CD4-positive, CD25-positive, alpha-beta regulatory T cell (primary cell): ENCODE measurements around the gene MATCAP1. TPM values are rescaled to one million over a fixed set of nuclear protein-coding genes. Genes with fewer than 3 reads are reported as not detected.

Experiments used
- ATAC-seq, 2 donors: fragments of 150-1000 bp; cut with Tn5 transposase; one replicate each; pipeline ENCODE4 v1.10.0; 2021; ENCODE audit warnings: low read depth in 2 of 2, moderate number of reproducible peaks in 2 of 2, moderate library complexity in 1 of 2
- DNase-seq, 3 donors: peaks; one replicate each; pipeline versions ENCODE4 v3.0.0 to v3.0.0-alpha.2; 2012 to 2022; ENCODE audit warnings: mixed read lengths in 1 of 3
- H3K27ac ChIP-seq: one replicate; pipeline ENCODE4 v1.7.0; 2013; ENCODE audit warnings: mild to moderate bottlenecking, low read length; ENCODE audit not compliant: insufficient read depth, poor library complexity, severe bottlenecking
- H3K27me3 ChIP-seq: one replicate; pipeline ENCODE4 v1.7.0; 2013; ENCODE audit warnings: low read length; ENCODE audit not compliant: control insufficient read depth, insufficient read depth
- H3K36me3 ChIP-seq: one replicate; pipeline ENCODE4 v1.7.0; 2013; ENCODE audit warnings: mild to moderate bottlenecking, low read length, moderate library complexity; ENCODE audit not compliant: control insufficient read depth, insufficient read depth
- H3K4me1 ChIP-seq: 2 replicates; pipeline ENCODE4 v1.7.0; 2013; ENCODE audit warnings: mild to moderate bottlenecking, low read length; ENCODE audit not compliant: insufficient read depth, control insufficient read depth, poor library complexity, severe bottlenecking
- H3K4me3 ChIP-seq: one replicate; pipeline ENCODE4 v1.7.0; 2013; ENCODE audit warnings: low read depth, mild to moderate bottlenecking, low read length, moderate library complexity
- H3K9me3 ChIP-seq, 2 experiments: 1 replicate in 1 of 2; 2 replicates in 1 of 2; pipeline ENCODE4 v1.7.0; 2013; ENCODE audit warnings: low read length in 2 of 2, mild to moderate bottlenecking in 1 of 2, moderate library complexity in 1 of 2; ENCODE audit not compliant: control insufficient read depth in 2 of 2
- H3K27ac Mint-ChIP-seq, 3 donors: one replicate each; pipeline ENCODE4 v1.8.0; 2020 to 2022; ENCODE audit warnings: mild to moderate bottlenecking in 3 of 3, mixed read lengths in 3 of 3, moderate library complexity in 2 of 3
- H3K27me3 Mint-ChIP-seq: one replicate; pipeline ENCODE4 v1.8.0; 2022; ENCODE audit warnings: mild to moderate bottlenecking, mixed read lengths
- H3K36me3 Mint-ChIP-seq: one replicate; pipeline ENCODE4 v1.8.0; 2020; ENCODE audit warnings: mixed read lengths
- H3K4me1 Mint-ChIP-seq, 4 donors: one replicate each; pipeline ENCODE4 v1.8.0; 2020 to 2022; ENCODE audit warnings: mixed read lengths in 4 of 4, mild to moderate bottlenecking in 1 of 4
- H3K4me3 Mint-ChIP-seq, 4 donors: one replicate each; pipeline ENCODE4 v1.8.0; 2020 to 2022; ENCODE audit warnings: mild to moderate bottlenecking in 4 of 4, mixed read lengths in 4 of 4, moderate library complexity in 3 of 4
- H3K9me3 Mint-ChIP-seq, 7 donors: one replicate each; pipeline ENCODE4 v1.8.0; 2020 to 2022; ENCODE audit warnings: mixed read lengths in 7 of 7, mild to moderate bottlenecking in 3 of 7, moderate library complexity in 2 of 7
- polyA plus RNA-seq, 4 donors: library from polyadenylated mRNA; unstranded; fragments of 300-500 nt; fragmentation: Illumina TruSeq; gene quantifications; one replicate each; pipeline ENCODE4 v1.2.3, GENCODE V29; 2021
- total RNA-seq: library from RNA; stranded (reverse); gene quantifications from one replicate; pipeline ENCODE4 v1.2.3, GENCODE V29; 2022

MATCAP1 gene
- total and polyA plus RNA-seq, 5 donors from 2014 or later = 0.80 to 19.6 TPM; not detected in 3

DNA sequence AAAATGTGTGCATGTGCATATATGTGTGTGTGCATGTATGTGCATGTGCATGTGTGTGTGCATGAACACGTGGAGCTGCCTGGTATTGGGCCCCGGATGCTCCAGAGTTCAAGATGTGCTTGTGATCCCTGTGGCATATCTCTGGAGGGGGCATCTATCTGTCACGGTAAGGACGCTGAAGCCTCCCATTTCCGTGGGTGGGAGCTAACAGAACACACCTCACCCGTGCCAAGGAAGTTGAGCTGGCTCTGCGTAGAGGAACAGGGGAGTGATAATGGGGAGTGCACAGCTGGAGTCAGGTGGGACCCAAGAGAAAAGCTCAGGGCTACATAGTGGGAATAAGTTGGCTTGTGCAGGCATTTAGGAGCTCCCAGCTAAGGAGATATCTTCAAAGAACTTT, 27.9 kb upstream of the MATCAP1 start:
- Mint-ChIP-seq H3K36me3 (peaks cover 7% of the 10 kb centered on the region), H3K27ac (no peak overlapping the region), H3K4me3 (no peak overlapping the region), H3K4me1 (peaks cover 0 to 4% (median 0%) of the 10 kb centered on the region in 4 donors), H3K27me3 (no peaks in the 10 kb centered on the region), H3K9me3 (no peaks in the 10 kb centered on the region)
- no peaks in the 10 kb centered on the region for H3K4me1 ChIP-seq
- no peaks in the 10 kb centered on the region for H3K36me3 ChIP-seq
- no peaks in the 10 kb centered on the region for H3K9me3 ChIP-seq
- ATAC-seq (no peak), DNase-seq (no peak)
- H3K27me3 ChIP-seq = no peaks in the 10 kb centered on the region
- H3K4me3 ChIP-seq = no peak overlapping the region
- H3K27ac ChIP-seq = no peak overlapping the region

- H3K4me3 ChIP-seq = no peak overlapping the region
- ATAC-seq (no peak), DNase-seq (no peak)
- Mint-ChIP-seq H3K4me1 (peaks cover 0 to 8% (median 0%) of the 10 kb centered on the region in 4 donors), H3K36me3 (peaks cover 4% of the 10 kb centered on the region), H3K27me3 (no peaks in the 10 kb centered on the region), H3K27ac (no peak overlapping the region), H3K4me3 (no peak overlapping the region), H3K9me3 (no peaks in the 10 kb centered on the region)
- H3K4me1 ChIP-seq = no peaks in the 10 kb centered on the region
- H3K36me3 ChIP-seq = no peaks in the 10 kb centered on the region
- no peaks in the 10 kb centered on the region for H3K27me3 ChIP-seq
- H3K27ac ChIP-seq = no peak overlapping the region
- H3K9me3 ChIP-seq = no peaks in the 10 kb centered on the region
Measured at GRCh38 chr16:67210069-67210937, 26.5 kb upstream of the MATCAP1 start.

DNA sequence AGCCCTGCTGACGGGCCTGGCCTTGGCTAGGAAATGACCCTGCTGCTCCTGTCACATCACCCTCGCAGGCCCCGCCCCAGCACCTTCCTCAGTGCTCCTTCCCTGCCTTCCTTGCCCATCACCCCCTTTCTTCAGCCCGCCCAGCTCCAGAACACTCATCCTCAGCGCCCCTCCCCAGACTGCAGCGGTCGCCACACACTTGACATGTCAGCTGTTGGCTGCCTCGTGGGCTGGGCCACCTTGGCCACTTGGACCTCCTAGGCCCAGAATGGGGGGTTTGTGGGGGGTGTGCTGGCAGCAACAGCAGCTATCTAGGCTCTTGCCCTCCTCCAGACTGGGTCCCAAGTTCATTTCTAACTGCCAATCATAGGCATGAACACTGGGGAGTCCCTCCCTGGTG, 25.8 kb upstream of the MATCAP1 start:
- H3K27ac Mint-ChIP-seq = no peak overlapping the region
- Histone ChIP-seq H3K9me3 (no peaks in the 10 kb centered on the region), H3K4me3 (no peak overlapping the region), H3K36me3 (no peaks in the 10 kb centered on the region), H3K27ac (no peak overlapping the region), H3K4me1 (no peaks in the 10 kb centered on the region), H3K27me3 (no peaks in the 10 kb centered on the region)
- H3K4me1 Mint-ChIP-seq = peaks cover 0 to 8% (median 0%) of the 10 kb centered on the region in 4 donors
- H3K4me3 Mint-ChIP-seq = no peak overlapping the region
- no peaks in the 10 kb centered on the region for H3K9me3 Mint-ChIP-seq
- no peaks in the 10 kb centered on the region for H3K27me3 Mint-ChIP-seq
- DNase-seq = no peak
- ATAC-seq = no peak
- H3K36me3 Mint-ChIP-seq = peaks cover 4% of the 10 kb centered on the region

- DNase-seq = no peak
- no peak overlapping the region for H3K27ac Mint-ChIP-seq
- peaks cover 0 to 8% (median 0%) of the 10 kb centered on the region in 4 donors for H3K4me1 Mint-ChIP-seq
- ATAC-seq = no peak
- H3K4me3 Mint-ChIP-seq = no peak overlapping the region
- Histone ChIP-seq H3K36me3 (peaks cover 2% of the 10 kb centered on the region), H3K4me3 (no peak overlapping the region), H3K4me1 (no peaks in the 10 kb centered on the region), H3K27ac (no peak overlapping the region), H3K27me3 (no peaks in the 10 kb centered on the region), H3K9me3 (no peaks in the 10 kb centered on the region)
- peaks cover 4% of the 10 kb centered on the region for H3K36me3 Mint-ChIP-seq
- no peaks in the 10 kb centered on the region for H3K27me3 Mint-ChIP-seq
- H3K9me3 Mint-ChIP-seq = no peaks in the 10 kb centered on the region
Measured at GRCh38 chr16:67208154-67208896, 24.6 kb upstream of the MATCAP1 start.

DNA sequence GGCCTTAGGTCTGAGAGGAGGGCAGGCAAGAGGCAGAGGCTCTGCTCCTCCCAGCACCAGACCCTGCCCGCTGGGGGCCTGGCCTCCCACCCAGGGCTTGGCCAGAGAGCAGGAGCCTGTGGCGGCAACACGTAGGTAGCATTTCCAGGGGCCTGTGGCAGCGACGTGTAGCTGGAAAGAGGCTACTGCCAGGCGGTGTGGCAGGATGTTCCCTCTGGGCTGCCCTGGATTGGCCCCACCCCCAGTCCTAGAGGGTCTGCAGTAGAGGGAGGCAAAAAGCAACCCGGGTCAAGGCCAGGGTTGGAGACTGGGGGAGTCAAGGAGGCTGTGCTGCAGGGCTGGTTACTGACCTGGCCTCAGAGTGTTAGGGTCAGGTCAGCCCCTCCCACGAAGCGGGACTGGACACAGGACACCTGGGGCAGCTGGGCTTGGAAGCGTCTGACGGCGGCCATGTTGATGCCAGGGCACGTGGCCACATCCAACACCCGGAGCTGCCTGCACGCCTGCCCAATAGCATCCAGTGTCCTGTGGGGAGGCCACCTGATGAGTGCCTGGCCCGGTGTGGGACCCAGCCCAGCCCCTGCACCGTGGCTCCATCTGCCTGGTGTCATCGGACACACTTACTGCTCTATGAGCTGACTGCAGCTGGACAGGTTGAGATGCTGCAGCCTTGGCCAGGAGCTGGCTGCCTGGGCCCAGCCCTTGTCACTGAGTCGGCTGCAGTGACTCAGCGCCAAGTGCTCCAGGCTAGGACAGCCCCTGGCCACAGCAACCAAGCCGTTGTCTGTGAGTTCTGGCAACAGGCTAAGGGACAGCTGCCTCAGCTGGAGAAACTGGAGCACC, 23.7 kb upstream of the MATCAP1 start:
- H3K27ac Mint-ChIP-seq = peak overlapping the region in 1 of 3 donors; percentile 11
- H3K27me3 Mint-ChIP-seq = no peaks in the 10 kb centered on the region
- H3K9me3 Mint-ChIP-seq = no peaks in the 10 kb centered on the region
- peaks cover 4% of the 10 kb centered on the region for H3K36me3 Mint-ChIP-seq
- no peaks in the 10 kb centered on the region for H3K4me1 ChIP-seq
- no peaks in the 10 kb centered on the region for H3K9me3 ChIP-seq
- no peak overlapping the region for H3K4me3 Mint-ChIP-seq
- peaks cover 2% of the 10 kb centered on the region for H3K36me3 ChIP-seq
- H3K4me1 Mint-ChIP-seq = peaks cover 0 to 8% (median 0%) of the 10 kb centered on the region in 4 donors
- no peak overlapping the region for H3K4me3 ChIP-seq
- no peaks in the 10 kb centered on the region for H3K27me3 ChIP-seq
- ATAC-seq (no peak), DNase-seq (no peak)
- H3K27ac ChIP-seq = no peak overlapping the region

- Mint-ChIP-seq H3K27me3 (no peaks in the 10 kb centered on the region), H3K9me3 (no peaks in the 10 kb centered on the region), H3K36me3 (peaks cover 4% of the 10 kb centered on the region), H3K4me1 (peaks cover 0 to 8% (median 0%) of the 10 kb centered on the region in 4 donors), H3K27ac (no peak overlapping the region), H3K4me3 (no peak overlapping the region)
- DNase-seq (no peak), ATAC-seq (no peak)
- H3K4me1 ChIP-seq = no peaks in the 10 kb centered on the region
- no peak overlapping the region for H3K4me3 ChIP-seq
- no peaks in the 10 kb centered on the region for H3K27me3 ChIP-seq
- no peaks in the 10 kb centered on the region for H3K9me3 ChIP-seq
- H3K27ac ChIP-seq = no peak overlapping the region
- peaks cover 5% of the 10 kb centered on the region for H3K36me3 ChIP-seq
Measured at GRCh38 chr16:67206838-67207248, 23.1 kb upstream of the MATCAP1 start.

DNA sequence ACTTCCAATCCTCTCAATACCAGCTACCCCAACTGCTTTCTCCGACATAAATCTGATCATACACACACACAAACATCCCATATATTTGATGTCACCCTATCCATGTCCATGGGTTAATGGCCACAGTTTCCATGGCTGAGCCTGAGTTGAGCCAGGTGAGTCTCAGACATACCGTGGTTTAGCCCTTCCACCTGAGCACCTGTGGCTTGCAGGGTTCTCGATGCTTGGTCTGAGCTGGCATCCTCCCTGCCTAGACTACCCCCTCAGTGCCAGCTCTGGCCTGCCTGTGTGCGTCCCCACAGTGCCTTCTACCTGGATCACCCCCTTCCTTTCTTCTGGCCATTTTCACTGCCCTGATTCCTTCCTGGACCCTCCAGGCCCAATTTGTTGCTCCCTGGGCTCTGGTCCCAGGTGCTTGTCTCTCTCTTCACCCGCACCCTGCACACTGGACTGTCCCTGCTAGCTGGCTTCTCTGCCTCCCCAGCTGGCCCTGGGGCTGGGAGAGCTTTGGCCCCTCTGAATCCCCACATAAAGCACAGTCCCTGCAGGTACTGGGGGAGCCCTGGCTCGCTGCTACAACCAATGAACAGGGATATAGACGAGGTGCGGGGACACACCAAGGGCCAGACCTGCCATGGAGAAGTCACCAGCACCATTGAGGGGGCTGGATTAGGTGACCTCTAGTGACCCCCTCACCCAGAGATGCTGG, 22.5 kb upstream of the MATCAP1 start:
- Mint-ChIP-seq H3K9me3 (no peaks in the 10 kb centered on the region), H3K36me3 (peaks cover 4% of the 10 kb centered on the region), H3K27ac (peak overlapping the region in 1 of 3 donors; percentile 28), H3K27me3 (no peaks in the 10 kb centered on the region), H3K4me3 (no peak overlapping the region), H3K4me1 (peaks cover 0 to 8% (median 0%) of the 10 kb centered on the region in 4 donors)
- no peak overlapping the region for H3K4me3 ChIP-seq
- H3K27me3 ChIP-seq = no peaks in the 10 kb centered on the region
- ATAC-seq (no peak), DNase-seq (no peak)
- H3K9me3 ChIP-seq = no peaks in the 10 kb centered on the region
- H3K36me3 ChIP-seq = peaks cover 7% of the 10 kb centered on the region
- H3K4me1 ChIP-seq = no peaks in the 10 kb centered on the region
- no peak overlapping the region for H3K27ac ChIP-seq
